GM18858 (cell line): ENCODE measurements around the gene SULT1C3.
"Not testable (repeated sequence)": the region's sequence is repeated elsewhere in the genome, so short reads cannot be mapped to it uniquely, and the experiment has no call there.

Experiments
- ATAC-seq: cut with Tn5 transposase; IDR thresholded peaks from one replicate; pipeline ENCODE4 v1.9.1; 2021; ENCODE audit not compliant: unreplicated experiment

The SULT1C3 gene

DNA sequence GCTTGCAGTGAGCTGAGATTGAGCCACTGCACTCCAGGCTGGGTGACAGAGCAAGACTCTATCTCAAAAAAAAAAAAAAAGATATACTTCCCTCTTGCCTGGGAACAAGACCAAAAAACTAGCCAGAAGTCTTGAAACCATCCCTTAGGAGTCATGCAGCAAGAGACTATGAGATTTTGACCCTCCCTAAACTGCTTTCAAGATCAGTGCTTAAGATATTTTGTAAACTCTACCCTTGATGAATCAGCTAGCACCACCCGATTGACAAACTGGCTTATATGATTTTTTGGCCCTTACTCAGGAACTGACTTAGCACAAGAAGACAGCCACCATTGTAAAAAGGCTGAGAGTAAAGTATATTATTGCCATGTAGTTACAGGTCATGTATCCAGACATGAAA lies 3.8 kb downstream of the SULT1C3 start:
- ATAC-seq: no peak

- ATAC-seq: no peak
These were observed 5.1 kb downstream of the SULT1C3 start for GRCh38 chr2:108244667-108245414.

DNA sequence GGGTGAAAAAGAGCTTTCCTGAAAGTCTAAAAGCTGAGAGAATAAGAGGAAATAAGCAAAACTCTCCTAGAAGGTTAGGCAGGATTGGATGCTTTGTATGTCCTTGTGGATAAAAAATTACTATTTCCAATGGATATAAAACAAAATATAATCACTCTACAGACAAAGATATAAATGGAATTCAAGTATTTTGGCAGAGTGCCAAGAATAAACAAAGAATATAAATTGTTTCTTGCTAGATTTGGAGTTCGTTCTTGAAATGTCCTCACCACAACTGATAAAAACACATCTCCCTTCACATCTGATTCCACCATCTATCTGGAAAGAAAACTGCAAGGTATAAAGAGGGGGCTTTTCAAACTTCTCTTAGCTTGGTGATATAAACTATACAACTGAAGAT lies 13.3 kb downstream of the SULT1C3 start:
- no peak for ATAC-seq

- no peak for ATAC-seq
These were observed 18.1 kb downstream of the SULT1C3 start for GRCh38 chr2:108257757-108258331.

- no peak for ATAC-seq
These were observed 21.0 kb downstream of the SULT1C3 start for GRCh38 chr2:108260773-108261172.

- ATAC-seq: no peak
These were observed 22.3 kb downstream of the SULT1C3 start for GRCh38 chr2:108262036-108262435.

DNA sequence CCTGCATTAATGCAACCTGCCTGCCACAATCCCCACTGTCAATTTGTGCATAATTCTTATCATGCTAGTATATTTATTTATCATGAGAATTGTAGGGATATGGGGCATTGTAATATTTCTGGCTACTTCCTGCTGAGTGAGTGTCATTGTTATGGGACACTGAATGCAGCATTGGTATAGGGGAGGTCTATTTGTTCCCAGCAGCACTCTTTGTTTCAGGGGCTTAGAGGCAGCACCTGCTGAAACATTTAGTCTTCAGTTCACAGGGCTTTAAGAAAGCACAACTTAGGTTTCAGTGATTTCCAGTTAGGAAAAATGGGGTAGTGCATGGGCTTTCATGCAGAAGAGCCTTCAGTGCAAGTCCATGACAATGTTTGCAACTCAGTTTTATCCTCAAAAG lies 23.6 kb downstream of the SULT1C3 start:
- ATAC-seq: no peak

- no peak for ATAC-seq
These were observed 26.4 kb downstream of the SULT1C3 start for GRCh38 chr2:108266218-108266617.

GRCh38 chr2:108267101-108267500 lies 27.3 kb downstream of the SULT1C3 start:
- no peak for ATAC-seq

DNA sequence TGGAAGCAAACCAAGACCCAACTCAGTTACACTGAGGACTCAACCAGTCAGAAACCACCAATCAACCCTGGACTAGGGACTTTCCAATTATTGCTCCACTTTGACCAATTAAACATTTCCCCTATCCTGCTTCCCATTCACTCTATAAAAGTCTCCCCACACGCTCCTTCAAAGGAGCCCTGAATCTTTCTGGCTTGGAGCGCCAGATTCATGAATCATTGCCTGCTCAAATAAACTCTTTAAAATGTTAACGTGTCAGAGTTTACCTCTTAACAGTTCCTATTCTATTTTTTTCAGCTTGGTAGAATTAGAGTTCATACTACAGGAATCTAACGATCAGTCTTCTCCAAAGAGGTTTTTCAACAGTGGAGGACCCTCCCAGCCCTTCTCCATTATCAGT lies 28.2 kb downstream of the SULT1C3 start:
- ATAC-seq: no peak

DNA sequence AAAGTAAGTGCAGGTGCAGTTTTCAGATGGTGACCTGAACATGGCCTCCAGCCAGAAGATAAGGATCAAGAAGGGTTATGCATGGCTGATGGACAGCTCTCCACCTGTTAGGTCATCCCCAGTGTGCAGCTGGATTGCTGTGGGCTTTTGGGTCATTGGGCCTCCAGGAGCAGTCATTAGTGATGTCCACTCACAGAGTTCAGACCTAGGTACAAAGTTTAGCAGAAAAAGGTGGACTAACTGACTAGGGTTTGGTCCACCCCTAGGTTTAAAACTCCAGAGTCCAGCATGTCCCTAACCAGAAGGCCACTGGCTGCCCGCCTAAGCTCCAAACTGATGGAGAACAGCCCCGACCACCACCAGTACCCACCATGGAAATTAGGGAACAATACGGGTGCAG lies 30.6 kb downstream of the SULT1C3 start:
- ATAC-seq: no peak

DNA sequence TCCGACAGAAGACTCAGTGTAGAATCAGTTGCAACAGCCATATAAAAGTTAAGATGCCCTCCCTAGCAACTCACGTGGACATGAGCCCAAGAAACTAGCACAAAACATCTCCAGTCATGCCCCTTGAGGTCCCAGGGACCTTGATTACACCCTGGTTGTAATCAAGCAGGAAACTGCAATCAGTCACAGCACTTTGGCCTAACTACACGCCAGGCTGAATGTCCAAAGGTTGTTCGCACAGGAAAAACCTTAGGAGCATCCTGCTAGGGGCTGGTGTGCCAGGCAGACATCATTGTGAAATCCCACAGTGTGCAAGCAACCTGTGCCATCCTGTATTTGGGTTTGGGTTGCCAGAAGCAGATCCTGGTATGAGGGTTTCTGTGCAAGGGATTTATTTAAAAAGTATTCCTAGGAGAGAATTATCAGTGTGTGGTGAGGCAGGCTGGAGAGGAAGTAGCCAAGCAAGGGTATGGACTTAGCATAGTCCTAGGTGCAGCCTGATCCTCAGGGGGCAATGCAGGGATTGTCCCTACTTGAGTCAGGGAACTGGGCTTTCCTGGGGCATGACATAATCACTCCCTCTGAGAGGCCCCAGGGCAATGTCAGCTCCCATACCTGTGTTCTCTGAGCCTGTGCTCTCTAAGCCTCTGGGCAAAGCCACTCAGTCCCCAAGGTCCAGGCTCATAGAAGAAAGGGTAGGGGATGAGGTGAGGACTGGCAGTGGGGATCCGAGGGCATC lies 31.2 kb downstream of the SULT1C3 start:
- no peak for ATAC-seq

DNA sequence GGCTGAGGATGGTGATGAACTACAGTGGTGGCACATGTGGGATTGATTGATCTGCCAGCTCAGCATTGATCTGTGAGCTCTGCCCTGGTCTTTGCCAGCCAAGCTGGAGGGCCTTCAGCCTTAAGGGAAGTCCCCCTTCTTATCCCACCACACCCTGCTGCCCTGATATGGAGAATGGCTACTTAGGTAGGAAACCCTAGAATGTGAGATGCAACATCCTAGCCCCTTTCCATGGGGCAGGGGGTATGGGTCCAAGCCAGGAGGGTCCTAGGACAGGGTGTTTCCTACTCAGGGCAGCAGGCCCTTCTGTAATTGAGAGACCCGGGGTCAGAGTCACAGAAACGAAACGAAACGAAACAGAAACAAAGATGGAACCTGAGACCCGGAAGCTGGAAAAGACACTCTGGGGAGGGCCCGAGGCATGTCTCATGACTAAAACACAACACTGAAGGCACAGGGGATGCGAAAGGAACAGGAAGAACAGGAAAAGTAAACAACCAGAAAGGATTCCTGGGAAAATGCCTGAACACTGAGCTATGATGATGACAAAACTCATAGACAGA lies 32.0 kb downstream of the SULT1C3 start:
- ATAC-seq: no peak

GRCh38 chr2:108278631-108279030 lies 38.9 kb downstream of the SULT1C3 start:
- ATAC-seq: no peak

DNA sequence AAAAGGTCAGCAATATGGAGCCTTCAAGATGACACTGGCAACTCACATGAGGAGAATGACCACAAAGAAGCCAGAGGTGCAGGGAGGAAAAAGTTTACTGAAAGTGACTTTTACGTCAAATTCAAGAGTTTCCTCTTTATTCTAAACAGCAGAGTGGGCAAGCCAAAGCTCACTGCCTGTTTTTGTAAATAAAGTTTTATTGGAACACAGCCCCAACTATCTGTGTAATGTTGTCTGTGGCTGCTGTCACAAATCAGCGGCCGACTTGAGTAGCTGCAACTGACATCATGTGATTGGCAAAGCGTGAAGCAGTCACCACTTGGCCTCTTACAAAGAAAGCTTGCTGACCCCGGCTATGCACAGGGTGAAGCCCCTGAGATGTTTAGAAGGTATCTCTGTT lies 39.7 kb downstream of the SULT1C3 start:
- ATAC-seq: no peak

- ATAC-seq: no peak
These were observed 40.7 kb downstream of the SULT1C3 start for GRCh38 chr2:108280466-108280865.

- ATAC-seq: not testable (repeated sequence)
These were observed 44.8 kb downstream of the SULT1C3 start for GRCh38 chr2:108284566-108284965.

- ATAC-seq: no peak
These were observed 45.8 kb downstream of the SULT1C3 start for GRCh38 chr2:108285616-108286015.

- ATAC-seq: no peak
These were observed 47.4 kb downstream of the SULT1C3 start for GRCh38 chr2:108287169-108287568.

DNA sequence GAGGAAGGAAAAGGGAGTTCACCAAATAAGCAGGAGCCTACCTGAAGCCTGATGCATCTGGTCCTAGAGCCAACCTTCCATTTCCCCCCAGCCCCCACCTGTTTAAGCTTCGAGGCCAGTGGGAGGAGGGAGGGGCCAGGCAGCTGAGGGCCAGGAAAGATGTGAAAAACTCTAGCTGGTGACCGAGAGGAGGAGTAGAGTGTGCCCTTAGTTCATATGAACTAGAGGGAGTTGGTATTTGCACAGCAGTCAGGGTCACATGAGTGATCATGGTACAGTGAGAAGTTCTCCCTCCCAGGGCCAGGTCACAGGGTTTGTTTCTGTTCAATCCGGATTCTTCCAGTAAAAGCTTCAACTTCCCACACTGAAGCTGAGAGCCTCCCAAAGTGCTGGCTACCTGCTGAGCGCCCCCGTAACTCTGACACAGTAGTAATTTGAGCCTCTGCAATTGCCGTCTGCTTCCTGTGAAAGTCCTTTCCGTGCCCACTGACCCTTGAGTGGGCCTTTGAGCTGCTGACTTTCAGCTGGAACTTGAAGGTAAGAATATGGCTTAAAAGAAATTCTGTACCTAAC lies 48.9 kb downstream of the SULT1C3 start, which contains the start of gene SULT1C2:
TSS of gene SULT1C2 (plus strand) at position 362 of the 573 bp plus-strand sequence. CDS start 4,773 bp downstream, outside the sequence.
- no peak for ATAC-seq

- no peak for ATAC-seq
These were observed 54.1 kb downstream of the SULT1C3 start for GRCh38 chr2:108293850-108294249.
